IMR-90 (cell line): Measurements from ENCODE around the gene HLA-DOA. TPM values are rescaled to one million over a fixed set of nuclear protein-coding genes. Genes with fewer than 3 reads are reported as not detected.

Experiments
- ATAC-seq: fragments of 200-7000 bp; cut with Tn5 transposase; 2 replicates; pipeline ENCODE4 v1.9.1; 2020; ENCODE audit warnings: low read depth, mild to moderate bottlenecking, moderate library complexity
- BruUV-seq: library from RNA; stranded (reverse); fragments of 400-500 nt; replicated peaks from 2 replicates; lab custom pipeline; 2021; lab: Mats Ljungman, UMichigan
- CTCF ChIA-PET: fragments of 300-600 bp; formaldehyde crosslinking; extraction: SDS; loops from one replicate; lab custom pipeline; 2021; ENCODE audit warnings: antibody characterized with exemption; lab: Yijun Ruan, JAX
- POLR2A ChIA-PET: fragments of 300-600 bp; sonication (Branson Sonifier 250); formaldehyde crosslinking; loops from one replicate; lab custom pipeline; 2022; ENCODE audit warnings: antibody characterized with exemption; ENCODE audit not compliant: unreplicated experiment; lab: Charles Lee
- DNase-seq: peaks from one replicate; pipeline ENCODE4 v3.0.0; 2013
- H2AFZ ChIP-seq: replicated peaks from 2 replicates; pipeline ENCODE3; 2013; ENCODE audit warnings: low read length, mild to moderate bottlenecking; ENCODE audit not compliant: poor library complexity
- H2AK5ac ChIP-seq: 2 replicates; pipeline ENCODE4 v1.6.1; 2013; ENCODE audit warnings: low read depth, low read length, inconsistent platforms
- H2AK9ac ChIP-seq: replicated peaks from 2 replicates; pipeline ENCODE3; 2013; ENCODE audit warnings: mild to moderate bottlenecking, low read depth, low read length, moderate library complexity; ENCODE audit not compliant: poor library complexity
- H2BK120ac ChIP-seq: 2 replicates; pipeline ENCODE4 v1.6.1; 2013; ENCODE audit warnings: low read depth, low read length, inconsistent platforms
- H2BK15ac ChIP-seq: 3 replicates; pipeline ENCODE4 v1.6.1; 2013; ENCODE audit warnings: low read depth, low read length, inconsistent platforms
- H2BK20ac ChIP-seq: 2 replicates; pipeline ENCODE4 v1.6.1; 2013; ENCODE audit warnings: low read depth, mild to moderate bottlenecking, inconsistent platforms, low read length, moderate library complexity
- H2BK5ac ChIP-seq: 2 replicates; pipeline ENCODE4 v1.6.1; 2013; ENCODE audit warnings: mild to moderate bottlenecking, low read depth, low read length, inconsistent platforms; ENCODE audit not compliant: poor library complexity, severe bottlenecking
- H3K14ac ChIP-seq: replicated peaks from 2 replicates; pipeline ENCODE4 v1.6.1; 2013; ENCODE audit warnings: low read depth, low read length, inconsistent platforms
- H3K18ac ChIP-seq: 2 replicates; pipeline ENCODE4 v1.6.1; 2013; ENCODE audit warnings: low read depth, low read length, control low read depth
- H3K23ac ChIP-seq: 2 replicates; pipeline ENCODE4 v1.6.1; 2013; ENCODE audit warnings: low read depth, low read length, inconsistent platforms
- H3K27ac ChIP-seq: 2 replicates; pipeline ENCODE4 v1.5.1; 2013; ENCODE audit warnings: mild to moderate bottlenecking, control low read depth, low read length; ENCODE audit not compliant: insufficient read depth
- H3K27me3 ChIP-seq: 2 replicates; pipeline ENCODE4 v1.6.1; 2013; ENCODE audit warnings: low read length; ENCODE audit not compliant: control insufficient read depth, insufficient read depth
- H3K36me3 ChIP-seq: 2 replicates; pipeline ENCODE4 v1.6.1; 2013; ENCODE audit warnings: low read length, mixed read lengths; ENCODE audit not compliant: control insufficient read depth, insufficient read depth
- H3K4ac ChIP-seq: 2 replicates; pipeline ENCODE4 v1.6.1; 2013; ENCODE audit warnings: low read depth, low read length, inconsistent platforms
- H3K4me1 ChIP-seq: 2 replicates; pipeline ENCODE4 v1.6.1; 2013; ENCODE audit warnings: low read length, mixed read lengths; ENCODE audit not compliant: control insufficient read depth, insufficient read depth
- H3K4me2 ChIP-seq: 2 replicates; pipeline ENCODE4 v1.6.1; 2013; ENCODE audit warnings: low read depth, mild to moderate bottlenecking, control low read depth, low read length, moderate library complexity
- H3K4me3 ChIP-seq: 2 replicates; pipeline ENCODE4 v1.5.1; 2013; ENCODE audit warnings: low read depth, mild to moderate bottlenecking, control low read depth, low read length, moderate library complexity; ENCODE audit not compliant: insufficient read depth
- H3K56ac ChIP-seq: 2 replicates; pipeline ENCODE4 v1.6.1; 2013; ENCODE audit warnings: low read length, inconsistent platforms; ENCODE audit not compliant: insufficient read depth; ENCODE audit errors: extremely low read depth
- H3K79me1 ChIP-seq, 2 experiments: 2 replicates each; pipeline ENCODE4 v1.6.1; 2013; ENCODE audit warnings: low read length in 2 of 2, inconsistent platforms in 1 of 2, low read depth in 1 of 2
- H3K9ac ChIP-seq: 2 replicates; pipeline ENCODE4 v1.6.1; 2013; ENCODE audit warnings: low read depth, low read length, control low read depth
- H3K9me1 ChIP-seq: 2 replicates; pipeline ENCODE4 v1.6.1; 2013; ENCODE audit warnings: low read length, inconsistent platforms; ENCODE audit not compliant: insufficient read depth
- H3K9me3 ChIP-seq: 2 replicates; pipeline ENCODE4 v1.6.1; 2013; ENCODE audit warnings: low read length; ENCODE audit not compliant: control insufficient read depth, insufficient read depth
- H4K20me1 ChIP-seq: 2 replicates; pipeline ENCODE4 v1.6.1; 2013; ENCODE audit warnings: low read length, inconsistent platforms; ENCODE audit not compliant: insufficient read depth
- H4K5ac ChIP-seq: 2 replicates; pipeline ENCODE4 v1.6.1; 2013; ENCODE audit warnings: mild to moderate bottlenecking, low read depth, low read length, control low read depth
- H4K8ac ChIP-seq, 2 experiments: 2 replicates each; pipeline ENCODE4 v1.6.1; 2013; ENCODE audit warnings: low read depth in 2 of 2, low read length in 2 of 2, control low read depth in 1 of 2, inconsistent platforms in 1 of 2
- H4K91ac ChIP-seq: 2 replicates; pipeline ENCODE4 v1.6.1; 2013; ENCODE audit warnings: low read depth, low read length, inconsistent platforms; ENCODE audit not compliant: insufficient read depth
- BHLHE40 ChIP-seq: fragments of 150-350 bp; IDR thresholded peaks from 2 replicates; pipeline ENCODE4 v1.6.1; 2016; ENCODE audit warnings: mild to moderate bottlenecking, low read depth, low read length
- FOS ChIP-seq: fragments of 150-350 bp; IDR thresholded peaks from 2 replicates; pipeline ENCODE4 v1.6.1; 2016; ENCODE audit warnings: low read depth, low read length
- MAFK ChIP-seq: IDR thresholded peaks from 2 replicates; pipeline ENCODE4 v1.6.1; 2012; ENCODE audit warnings: low read depth, low read length, improper control_type of control experiment
- MAZ ChIP-seq: IDR thresholded peaks from 2 replicates; pipeline ENCODE4 v1.6.1; 2012; ENCODE audit warnings: low read depth, mild to moderate bottlenecking, low read length, improper control_type of control experiment, moderate library complexity, borderline replicate concordance
- NFE2L2 ChIP-seq: fragments of 150-350 bp; IDR thresholded peaks from 2 replicates; pipeline ENCODE4 v1.6.1; 2016; ENCODE audit warnings: low read depth, mild to moderate bottlenecking, low read length
- POLR2A ChIP-seq: IDR thresholded peaks from 2 replicates; pipeline ENCODE4 v1.6.1; 2012; ENCODE audit warnings: mild to moderate bottlenecking, low read depth, low read length
- RAD21 ChIP-seq: IDR thresholded peaks from 2 replicates; pipeline ENCODE4 v1.6.1; 2012; ENCODE audit warnings: low read length, improper control_type of control experiment
- RFX5 ChIP-seq: IDR thresholded peaks from 2 replicates; pipeline ENCODE4 v1.8.0; 2012; ENCODE audit warnings: low read depth, mild to moderate bottlenecking, low read length, moderate library complexity
- SMC3 ChIP-seq: fragments of 150-350 bp; IDR thresholded peaks from 2 replicates; pipeline ENCODE4 v1.6.1; 2016; ENCODE audit warnings: low read depth, mild to moderate bottlenecking, antibody characterized with exemption, low read length, moderate library complexity
- WGBS, 2 experiments: methylation state at CpG; one replicate each; pipeline versions ENCODE4 v1.1.5 to v1.1.7; 2013; ENCODE audit warnings: missing lambda C conversion rate in 2 of 2; ENCODE audit not compliant: insufficient read length in 1 of 2; ENCODE audit errors: extremely low coverage in 2 of 2; 5-methylcytosine and 5-hydroxymethylcytosine counted together
- dilution Hi-C: fragments of 300-500 bp; cut with HindIII; formaldehyde crosslinking; loops from one replicate; pipeline ENCODE4 v1.14.3; 2018; ENCODE audit warnings: low sequenced_read_pairs; ENCODE audit not compliant: unreplicated experiment
- in situ Hi-C: fragments of 300-500 bp; cut with MboI; formaldehyde crosslinking; loops from 3 replicates; pipeline ENCODE4 v1.14.3; 2019; ENCODE audit warnings: low sequenced_read_pairs, inconsistent platforms, mixed read lengths
- intact Hi-C: fragments of 100-400 bp; cut with micrococcal nuclease; formaldehyde crosslinking; loops from 2 replicates; pipeline ENCODE4 v1.10.0; 2022
- polyA plus RNA-seq, 3 experiments: library from polyadenylated mRNA; depleted of rRNA; stranded (reverse); fragments of >200 nt; gene quantifications; 2 replicates each; pipeline ENCODE4 v1.2.3, GENCODE V29; 2012; ENCODE audit warnings: low replicate concordance in 1 of 3
- total RNA-seq: library from RNA; depleted of rRNA; stranded (reverse); fragments of >200 nt; gene quantifications from 2 replicates; pipeline ENCODE4 v1.2.3, GENCODE V29; 2012

The HLA-DOA gene
- total and polyA plus RNA-seq, 2 of the 4 experiments (the other 2 are of a cell fraction): not detected

- peak overlapping the region; percentile 99 for H3K4ac ChIP-seq
- H4K91ac ChIP-seq: peak overlapping the region; percentile 100
- H3K36me3 ChIP-seq: peaks cover 21% of the 10 kb centered on the region
- H3K79me1 ChIP-seq: peaks cover 6 to 56% of the 10 kb centered on the region in 2 experiments; a peak in 3 of 4 replicates
- H2AK9ac ChIP-seq: peak overlapping the region; percentile 100
- peak overlapping the region; percentile 100 for H3K56ac ChIP-seq
- ATAC-seq (peak; percentile 19), DNase-seq (peak; percentile 97)
- intact Hi-C loops: loop anchor here (1.0 to 5.0 kb wide), 4 partner anchors 17 to 783 kb away; partner anchors contain the start of gene HLA-DMA
- no CpG with 5 or more reads among the region's 19 CpGs for WGBS, 2 experiments
- peak overlapping the region; percentile 97 for H4K5ac ChIP-seq
- H2AK5ac ChIP-seq: peak overlapping the region; percentile 100
- H3K4me1 ChIP-seq: peaks cover 4% of the 10 kb centered on the region; the same call in 1 of the 2 replicates
- peak overlapping the region; percentile 96 for H3K9ac ChIP-seq
- peak overlapping the region; percentile 92 for H2BK120ac ChIP-seq
- ChIA-PET CTCF (interaction anchor here (1.0 to 2.8 kb wide), 2 partner anchors 16 to 36 kb away, joined by 4 to 18 read pairs; partner anchors contain the start of gene HLA-DMA), POLR2A (interaction anchor here (0.6 to 2.3 kb wide), 5 partner anchors 22 to 282 kb away, joined by 3 to 6 read pairs (median 5); no protein-coding TSS in a partner anchor)
- peak overlapping the region; percentile 100 for H3K27ac ChIP-seq
- H3K18ac ChIP-seq: peak overlapping the region; percentile 99
- dilution Hi-C loops: no loop called here
- no peaks in the 10 kb centered on the region; the same call in 1 of the 2 replicates for H3K9me1 ChIP-seq
- BruUV-seq: no TSS peak
- H3K14ac ChIP-seq: peak overlapping the region; percentile 100
- H3K4me2 ChIP-seq: peak overlapping the region; percentile 75
- H3K9me3 ChIP-seq: no peaks in the 10 kb centered on the region
- H2BK20ac ChIP-seq: peak overlapping the region; percentile 40
- in situ Hi-C loops: loop anchor here (5.0 to 25.0 kb wide), 2 partner anchors 78 to 783 kb away; partner anchors contain the start of genes AGER, AGPAT1, GPSM3 and PBX2
- peak overlapping the region; percentile 95; the same call in 2 of the 3 replicates for H2BK15ac ChIP-seq
- TF ChIP-seq RAD21 (peak; percentile 20), NFE2L2 (peak; percentile 94), MAZ (peak; percentile 41; the same call in 1 of the 2 replicates), MAFK (peak; percentile 77), FOS (peak; percentile 87), SMC3 (no peak), BHLHE40 (peak; percentile 39; the same call in 1 of the 2 replicates), POLR2A (peak; percentile 54), RFX5 (no peak; the same call in 1 of the 2 replicates)
- no peaks in the 10 kb centered on the region for H3K27me3 ChIP-seq
- H3K23ac ChIP-seq: peak overlapping the region; percentile 99
- peak overlapping the region; percentile 99 for H2BK5ac ChIP-seq
- peak overlapping the region; percentile 99 to 100 for H4K8ac ChIP-seq
- peaks cover 33% of the 10 kb centered on the region for H4K20me1 ChIP-seq
- peak overlapping the region; percentile 33 for H2AFZ ChIP-seq
- peak overlapping the region; percentile 59 for H3K4me3 ChIP-seq
Observed at GRCh38 chr6:32969685-32970412, 39.5 kb downstream of the HLA-DOA start.
